Left lung (tissue), 10 donors: ENCODE data around the gene SLC16A10. TPM values are rescaled to one million over a fixed set of nuclear protein-coding genes. Genes with fewer than 3 reads are reported as not detected.
A peak's percentile ranks its signal among the peaks of the same experiment; 100 is the strongest.

Source experiments
- ATAC-seq: fragments of 200-7000 bp; cut with Tn5 transposase; one replicate; pipeline ENCODE4 v1.9.1; 2020; ENCODE audit warnings: moderate library complexity
- DNase-seq, 4 donors: peaks; one replicate each; pipeline ENCODE4 v3.0.0-alpha.2; 2013 to 2020
- H3K27ac ChIP-seq, 2 donors: fragments of 200-600 bp; sonication (generic) in 1 of 2; one replicate each; pipeline versions ENCODE4 v1.5.0 to v1.8.0; 2020 to 2021
- H3K27me3 ChIP-seq, 2 donors: fragments of 200-600 bp; sonication (generic) in 1 of 2; one replicate each; pipeline versions ENCODE4 v1.5.0 to v1.8.0; 2020 to 2021
- H3K36me3 ChIP-seq, 2 donors: fragments of 200-600 bp; sonication (generic) in 1 of 2; one replicate each; pipeline versions ENCODE4 v1.5.0 to v1.8.0; 2020 to 2021
- H3K4me1 ChIP-seq, 2 donors: fragments of 200-600 bp; one replicate each; pipeline ENCODE4 v1.8.0; 2021
- H3K4me3 ChIP-seq, 2 donors: fragments of 200-600 bp; sonication (generic) in 1 of 2; one replicate each; pipeline versions ENCODE4 v1.5.0 to v1.8.0; 2020 to 2021; ENCODE audit warnings: mild to moderate bottlenecking in 1 of 2
- H3K9me3 ChIP-seq, 2 donors: fragments of 200-600 bp; sonication (generic) in 1 of 2; one replicate each; pipeline versions ENCODE4 v1.5.0 to v1.8.0; 2020 to 2021
- intact Hi-C, 2 donors: fragments of 100-400 bp; cut with DNase I; formaldehyde crosslinking; loops; one replicate each; pipeline versions ENCODE4 v1.11.2 to v1.14.2; 2022
- polyA plus RNA-seq, 6 donors: library from polyadenylated mRNA; unstranded; fragments of 120-200 nt; gene quantifications; one replicate each; pipeline ENCODE4 v1.2.1, GENCODE V29; 2013; ENCODE audit not compliant: insufficient read length in 6 of 6
- total RNA-seq, 2 donors: library from RNA; stranded (reverse); fragmentation: NEBNext Ultra II Directional; extraction: Animal tissue kit (Norgen Biotek cat#: 25700); gene quantifications; one replicate each; pipeline ENCODE4 v1.2.1, GENCODE V29; 2021
- TF ChIP-seq, protein P1 (sequence below), 2 donors: fragments of 200-600 bp; sonication (generic) in 1 of 2; IDR thresholded peaks; one replicate each; pipeline versions ENCODE4 v1.5.0 to v1.8.0; 2021; ENCODE audit warnings: antibody characterized with exemption in 2 of 2
- donor health status: DM: no; HTN: yes; CAD: no.
- donor health status: DM: no; HTN: no; CAD: no.

Gene SLC16A10
- total and polyA plus RNA-seq, 8 donors = 5.9 to 9.7 (median 8.0) TPM

DNA sequence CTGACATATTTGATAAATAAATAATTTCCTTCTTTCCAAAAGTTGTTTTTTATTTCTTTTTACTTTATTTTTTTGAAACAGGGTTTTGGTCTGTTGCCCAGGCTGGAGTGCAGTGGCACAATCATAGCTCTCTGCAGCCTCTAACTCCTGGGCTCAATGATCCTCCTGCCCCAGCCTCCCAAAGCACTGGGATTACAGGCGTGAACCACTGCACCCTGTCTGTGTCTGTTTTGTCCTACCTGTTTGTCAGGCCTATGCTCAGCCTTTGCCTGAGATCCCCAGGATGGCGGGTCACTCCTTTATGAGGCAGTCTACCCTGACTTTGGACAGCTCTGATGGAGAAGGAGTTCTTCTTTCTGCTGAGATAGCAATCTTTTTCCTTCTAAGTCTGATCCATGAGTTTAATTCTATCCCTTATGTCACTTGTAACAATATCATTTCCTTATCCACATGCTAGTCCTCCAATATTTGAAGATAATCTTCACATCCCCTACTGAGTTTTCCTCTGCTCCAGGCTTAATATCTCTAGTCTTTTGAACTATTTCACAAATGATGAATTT is 14.4 kb upstream of the SLC16A10 start:
- ATAC-seq = no peak
- no peak for DNase-seq
- intact Hi-C loops = no loop called here

DNA sequence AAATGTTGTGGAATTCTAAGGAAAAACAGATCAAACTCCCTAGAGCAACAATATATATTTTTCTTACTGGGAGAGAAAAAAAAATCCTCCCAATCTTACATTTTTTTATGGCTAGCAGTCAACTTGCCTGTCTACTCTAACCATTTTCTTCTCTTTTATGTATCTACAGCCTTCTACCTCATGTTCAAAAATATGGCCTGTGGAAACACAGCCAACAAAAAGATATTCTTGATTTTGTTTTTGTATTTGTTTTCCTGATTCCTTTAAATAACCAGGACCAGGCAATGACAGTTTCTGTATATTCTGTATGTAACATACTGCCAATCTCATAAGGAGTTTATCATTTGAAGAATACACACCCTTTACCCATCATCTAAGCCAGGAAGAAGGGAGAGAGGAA is 13.0 kb upstream of the SLC16A10 start:
- intact Hi-C loops = no loop called here
- Histone ChIP-seq H3K27ac (no peak overlapping the region), H3K4me3 (no peak overlapping the region), H3K4me1 (no peaks in the 10 kb centered on the region), H3K27me3 (no peaks in the 10 kb centered on the region), H3K36me3 (no peaks in the 10 kb centered on the region), H3K9me3 (no peaks in the 10 kb centered on the region)
- no peak for DNase-seq
- no peak for ATAC-seq
- TF ChIP-seq, protein P1, sequence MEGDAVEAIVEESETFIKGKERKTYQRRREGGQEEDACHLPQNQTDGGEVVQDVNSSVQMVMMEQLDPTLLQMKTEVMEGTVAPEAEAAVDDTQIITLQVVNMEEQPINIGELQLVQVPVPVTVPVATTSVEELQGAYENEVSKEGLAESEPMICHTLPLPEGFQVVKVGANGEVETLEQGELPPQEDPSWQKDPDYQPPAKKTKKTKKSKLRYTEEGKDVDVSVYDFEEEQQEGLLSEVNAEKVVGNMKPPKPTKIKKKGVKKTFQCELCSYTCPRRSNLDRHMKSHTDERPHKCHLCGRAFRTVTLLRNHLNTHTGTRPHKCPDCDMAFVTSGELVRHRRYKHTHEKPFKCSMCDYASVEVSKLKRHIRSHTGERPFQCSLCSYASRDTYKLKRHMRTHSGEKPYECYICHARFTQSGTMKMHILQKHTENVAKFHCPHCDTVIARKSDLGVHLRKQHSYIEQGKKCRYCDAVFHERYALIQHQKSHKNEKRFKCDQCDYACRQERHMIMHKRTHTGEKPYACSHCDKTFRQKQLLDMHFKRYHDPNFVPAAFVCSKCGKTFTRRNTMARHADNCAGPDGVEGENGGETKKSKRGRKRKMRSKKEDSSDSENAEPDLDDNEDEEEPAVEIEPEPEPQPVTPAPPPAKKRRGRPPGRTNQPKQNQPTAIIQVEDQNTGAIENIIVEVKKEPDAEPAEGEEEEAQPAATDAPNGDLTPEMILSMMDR (IDR thresholded peaks at IDR 0.05) = no peak

More for the DNA sequence above, 14.4 kb upstream of the SLC16A10 start:
- Histone ChIP-seq H3K4me1 (no peaks in the 10 kb centered on the region), H3K4me3 (no peak overlapping the region), H3K27me3 (no peaks in the 10 kb centered on the region), H3K36me3 (no peaks in the 10 kb centered on the region), H3K9me3 (no peaks in the 10 kb centered on the region), H3K27ac (no peak overlapping the region)
- TF ChIP-seq, protein P1 (IDR thresholded peaks at IDR 0.05) = no peak

DNA sequence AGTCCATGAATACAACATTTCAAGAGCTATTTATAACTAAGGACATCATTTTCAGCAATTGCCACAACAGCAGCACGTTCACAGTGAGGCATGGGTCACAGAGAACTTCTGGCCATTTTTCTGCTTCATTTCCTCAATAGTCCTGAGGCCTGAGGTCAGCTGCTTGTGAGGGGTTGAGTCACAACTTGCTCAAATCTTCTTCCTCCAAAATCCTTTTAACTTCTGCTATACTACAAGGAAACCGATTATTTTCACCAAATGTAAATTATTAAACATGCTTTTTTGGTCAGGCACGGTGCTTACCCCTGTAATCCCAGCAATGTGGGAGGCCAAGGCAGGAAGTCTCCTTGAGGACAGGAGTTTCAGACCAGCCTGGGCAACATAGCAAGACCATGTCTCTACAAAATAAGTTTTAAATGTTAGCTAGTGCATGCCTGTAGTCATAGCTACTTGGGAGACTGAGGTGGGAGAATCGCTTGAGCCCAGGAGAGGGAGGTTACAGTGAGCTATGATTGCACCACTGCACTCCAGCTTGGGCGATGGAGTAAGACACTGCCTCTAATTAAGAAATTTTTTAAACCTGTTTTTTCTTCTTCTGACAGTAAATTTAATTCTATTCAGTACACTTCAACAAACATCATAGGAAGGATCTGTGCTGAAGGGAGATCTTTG is 11.1 kb upstream of the SLC16A10 start:
- no peaks in the 10 kb centered on the region for H3K4me1 ChIP-seq
- H3K4me3 ChIP-seq = no peak overlapping the region
- H3K27ac ChIP-seq = peak overlapping the region; percentile 9 to 64
- no peaks in the 10 kb centered on the region for H3K27me3 ChIP-seq
- H3K9me3 ChIP-seq = no peaks in the 10 kb centered on the region
- TF ChIP-seq, protein P1 (IDR thresholded peaks at IDR 0.05) = no peak
- ATAC-seq (peak; percentile 83), DNase-seq (peak in 1 of 4 donors; percentile 42)
- intact Hi-C loops = no loop called here
- no peaks in the 10 kb centered on the region for H3K36me3 ChIP-seq

DNA sequence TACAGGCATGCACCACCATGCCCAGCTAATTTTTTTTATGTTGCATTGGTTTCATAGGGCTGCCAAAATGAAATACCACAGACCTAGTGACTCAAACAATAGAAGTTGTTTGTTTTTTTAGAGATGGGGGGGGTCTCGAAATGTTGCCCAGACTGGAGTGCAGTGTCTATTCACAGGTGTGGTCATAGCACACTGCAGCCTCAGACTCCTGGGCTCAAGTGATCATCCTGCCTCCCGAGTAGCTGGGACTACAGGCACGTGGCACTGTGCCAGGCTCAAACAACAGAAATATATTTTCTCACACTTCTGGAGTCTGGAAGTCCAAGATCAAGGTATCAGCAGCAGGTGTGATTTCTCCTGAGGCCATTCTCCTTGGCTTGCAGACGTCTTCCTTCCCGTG is 6.6 kb upstream of the SLC16A10 start:
- Histone ChIP-seq H3K27me3 (peaks cover 0 to 14% of the 10 kb centered on the region in 2 donors), H3K4me1 (no peaks in the 10 kb centered on the region), H3K9me3 (no peaks in the 10 kb centered on the region), H3K4me3 (no peak overlapping the region), H3K36me3 (no peaks in the 10 kb centered on the region), H3K27ac (no peak overlapping the region)
- intact Hi-C loops = no loop called here
- DNase-seq (no peak), ATAC-seq (no peak)
- TF ChIP-seq, protein P1 (IDR thresholded peaks at IDR 0.05) = no peak

DNA sequence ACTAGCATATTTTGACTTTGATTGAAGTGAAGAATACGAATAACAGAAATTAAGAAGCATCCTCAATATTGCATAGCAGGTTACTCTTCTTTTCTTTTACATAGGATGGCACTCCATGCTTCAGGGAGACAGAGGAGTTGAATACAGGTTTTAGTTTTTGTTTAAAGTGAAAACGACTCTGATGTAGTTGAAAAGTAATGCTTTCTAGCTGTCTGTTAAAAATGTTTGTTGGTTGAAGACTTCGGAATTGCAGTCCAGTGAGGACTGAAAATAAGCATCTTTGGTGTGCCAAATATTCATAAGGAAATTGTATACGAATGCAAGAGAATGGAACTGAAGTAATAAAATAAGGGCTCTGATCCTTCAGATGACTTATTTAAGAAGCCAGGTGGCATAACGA is 618 bp upstream of the SLC16A10 start:
- no peak overlapping the region for H3K27ac ChIP-seq
- TF ChIP-seq, protein P1 (IDR thresholded peaks at IDR 0.05) = no peak
- peaks cover 14 to 55% of the 10 kb centered on the region in 2 donors for H3K27me3 ChIP-seq
- peak overlapping the region; percentile 42 to 60 for H3K4me3 ChIP-seq
- no peaks in the 10 kb centered on the region for H3K9me3 ChIP-seq
- no peaks in the 10 kb centered on the region for H3K36me3 ChIP-seq
- H3K4me1 ChIP-seq = peaks cover 4 to 19% of the 10 kb centered on the region in 2 donors
- DNase-seq (no peak), ATAC-seq (no peak)
- intact Hi-C loops = no loop called here
